HG02852 (cell line): ENCODE measurements around the gene SPAG16.

ENCODE experiments used
- ATAC-seq: cut with Tn5 transposase; IDR thresholded peaks from one replicate; pipeline ENCODE4 v1.9.1; 2021; ENCODE audit warnings: mild to moderate bottlenecking, moderate library complexity; ENCODE audit not compliant: unreplicated experiment

The SPAG16 gene

GRCh38 chr2:214130114-214130513 lies 845.9 kb downstream of the SPAG16 start:
- no peak for ATAC-seq

- no peak for ATAC-seq
These were observed 851.7 kb downstream of the SPAG16 start for GRCh38 chr2:214135966-214136365.

GRCh38 chr2:214138779-214139178 lies 854.5 kb downstream of the SPAG16 start:
- no peak for ATAC-seq

- no peak for ATAC-seq
These were observed 855.5 kb downstream of the SPAG16 start for GRCh38 chr2:214139630-214140284.

- ATAC-seq = peak; percentile 73
These were observed 872.7 kb downstream of the SPAG16 start for GRCh38 chr2:214156971-214157370.

- ATAC-seq = no peak
These were observed 874.6 kb downstream of the SPAG16 start for GRCh38 chr2:214158851-214159250.

- ATAC-seq = no peak
These were observed 885.0 kb downstream of the SPAG16 start for GRCh38 chr2:214169281-214169680.

- ATAC-seq = no peak
These were observed 885.5 kb downstream of the SPAG16 start for GRCh38 chr2:214169736-214170135.

GRCh38 chr2:214174563-214174962 lies 890.3 kb downstream of the SPAG16 start:
- ATAC-seq = no peak

- no peak for ATAC-seq
These were observed 895.8 kb downstream of the SPAG16 start for GRCh38 chr2:214180071-214180470.

GRCh38 chr2:214180686-214181085 lies 896.4 kb downstream of the SPAG16 start:
- no peak for ATAC-seq

- no peak for ATAC-seq
These were observed 900.2 kb downstream of the SPAG16 start for GRCh38 chr2:214184461-214184860.

- no peak for ATAC-seq
These were observed 901.3 kb downstream of the SPAG16 start for GRCh38 chr2:214185546-214185945.

GRCh38 chr2:214192711-214193110 lies 908.4 kb downstream of the SPAG16 start:
- no peak for ATAC-seq

- no peak for ATAC-seq
These were observed 909.7 kb downstream of the SPAG16 start for GRCh38 chr2:214193943-214194342.

- ATAC-seq = no peak
These were observed 912.0 kb downstream of the SPAG16 start for GRCh38 chr2:214196260-214196659.

- ATAC-seq = no peak
These were observed 917.6 kb downstream of the SPAG16 start for GRCh38 chr2:214201892-214202291.

- ATAC-seq = no peak
These were observed 919.0 kb downstream of the SPAG16 start for GRCh38 chr2:214203214-214203613.

GRCh38 chr2:214203744-214204289 lies 919.6 kb downstream of the SPAG16 start:
- no peak for ATAC-seq

GRCh38 chr2:214215107-214215506 lies 930.8 kb downstream of the SPAG16 start:
- no peak for ATAC-seq

GRCh38 chr2:214217136-214217535 lies 932.9 kb downstream of the SPAG16 start:
- no peak for ATAC-seq

GRCh38 chr2:214217599-214217998 lies 933.3 kb downstream of the SPAG16 start:
- ATAC-seq = no peak

- no peak for ATAC-seq
These were observed 936.0 kb downstream of the SPAG16 start for GRCh38 chr2:214220251-214220650.
